Aorta (tissue), 5 donors: ENCODE data around the gene GOLGA6L10. TPM values are rescaled to one million over a fixed set of nuclear protein-coding genes. Genes with fewer than 3 reads are reported as not detected.
A peak's percentile ranks its signal among the peaks of the same experiment; 100 is the strongest.
"Not testable (repeated sequence)": the region's sequence is repeated elsewhere in the genome, so short reads cannot be mapped to it uniquely, and the experiment has no call there.

Experiments
- ATAC-seq: fragments of 200-7000 bp; cut with Tn5 transposase; one replicate; pipeline ENCODE4 v1.9.1; 2022; ENCODE audit warnings: moderate library complexity; ENCODE audit not compliant: low FRiP score
- DNase-seq, 2 donors: peaks; one replicate each; pipeline ENCODE4 v3.0.0-alpha.2; 2020
- H3K27ac ChIP-seq, 2 donors: one replicate each; pipeline ENCODE4 v1.5.1; 2013; ENCODE audit warnings: low read length in 2 of 2, mild to moderate bottlenecking in 2 of 2, moderate library complexity in 2 of 2, control low read depth in 1 of 2, inconsistent platforms in 1 of 2, low read depth in 1 of 2
- H3K27me3 ChIP-seq, 2 donors: one replicate each; pipeline ENCODE4 v1.6.1; 2013; ENCODE audit warnings: control low read depth in 1 of 2, low read length in 1 of 2, mild to moderate bottlenecking in 1 of 2, moderate library complexity in 1 of 2; ENCODE audit not compliant: insufficient read depth in 2 of 2, control insufficient read depth in 1 of 2
- H3K36me3 ChIP-seq, 2 donors: one replicate each; pipeline ENCODE4 v1.6.1; 2013; ENCODE audit warnings: control low read depth in 1 of 2, low read length in 1 of 2, mild to moderate bottlenecking in 1 of 2; ENCODE audit not compliant: insufficient read depth in 2 of 2, control insufficient read depth in 1 of 2
- H3K4me1 ChIP-seq, 2 donors: one replicate each; pipeline ENCODE4 v1.6.1; 2013; ENCODE audit warnings: low read length in 2 of 2, control low read depth in 1 of 2, mild to moderate bottlenecking in 1 of 2, moderate library complexity in 1 of 2; ENCODE audit not compliant: insufficient read depth in 2 of 2, control insufficient read depth in 1 of 2
- H3K4me3 ChIP-seq, 2 donors: one replicate each; pipeline ENCODE4 v1.5.1; 2013; ENCODE audit warnings: low read length in 2 of 2, control low read depth in 1 of 2, mild to moderate bottlenecking in 1 of 2
- H3K9me3 ChIP-seq: one replicate; pipeline ENCODE4 v1.6.1; 2013; ENCODE audit warnings: mild to moderate bottlenecking, low read length; ENCODE audit not compliant: control insufficient read depth
- WGBS, 2 donors: extraction: QIAGEN DNeasy Blood & Tissue Kit; methylation state at CpG; one replicate each; pipeline ENCODE4 v1.1.7; 2013; 5-methylcytosine and 5-hydroxymethylcytosine counted together
- intact Hi-C, 2 donors: fragments of 100-400 bp; cut with DNase I; formaldehyde crosslinking; loops; one replicate each; pipeline versions ENCODE4 v1.14.2 to v1.15.0; 2022
- polyA plus RNA-seq, 2 donors: library from polyadenylated mRNA; stranded (reverse); fragments of 200-250 nt; gene quantifications; one replicate each; pipeline ENCODE4 v1.2.3, GENCODE V29; 2013
- total RNA-seq, 2 donors: library from RNA; stranded (reverse); fragmentation: NEBNext Ultra II Directional; extraction: Animal tissue kit (Norgen Biotek cat#: 25700); gene quantifications; one replicate each; pipeline ENCODE4 v1.2.1, GENCODE V29; 2021
- donor health status: healthy with polysubstance abuse.
- donor health status: Bipolar disorder and iron deficiency.
- donor health status: DM: no; HTN: no; CAD: no.
- donor health status: DM: no; HTN: no; CAD: no.
- donor health status: DM: yes; HTN: yes; CAD: no.

GOLGA6L10 gene
- total and polyA plus RNA-seq, 4 donors: 0.23 to 2.8 (median 1.5) TPM

GRCh38 chr15:82317091-82317489, 32.2 kb downstream of the GOLGA6L10 start:
- ATAC-seq (no peak), DNase-seq (peak in 1 of 2 donors; percentile 66)
- 88 to 91% methylated on average over 12 of the region's 12 CpGs for WGBS, 2 donors
- no peaks in the 10 kb centered on the region for H3K27me3 ChIP-seq
- H3K9me3 ChIP-seq: no peaks in the 10 kb centered on the region
- intact Hi-C loops: no loop called here
- no peak overlapping the region for H3K4me3 ChIP-seq
- H3K4me1 ChIP-seq: no peaks in the 10 kb centered on the region
- H3K27ac ChIP-seq: no peak overlapping the region
- H3K36me3 ChIP-seq: no peaks in the 10 kb centered on the region

- intact Hi-C loops, H3K4me3 ChIP-seq, H3K27ac ChIP-seq, H3K4me1 ChIP-seq, H3K27me3 ChIP-seq, H3K36me3 ChIP-seq, ATAC-seq, H3K9me3 ChIP-seq: not testable (repeated sequence)
- DNase-seq: peak in 1 of 2 donors; percentile 58
- 93 to 95% methylated on average over 21 to 23 of the region's 23 CpGs for WGBS, 2 donors
These were observed 32.8 kb downstream of the GOLGA6L10 start for GRCh38 chr15:82316247-82317090.

DNA sequence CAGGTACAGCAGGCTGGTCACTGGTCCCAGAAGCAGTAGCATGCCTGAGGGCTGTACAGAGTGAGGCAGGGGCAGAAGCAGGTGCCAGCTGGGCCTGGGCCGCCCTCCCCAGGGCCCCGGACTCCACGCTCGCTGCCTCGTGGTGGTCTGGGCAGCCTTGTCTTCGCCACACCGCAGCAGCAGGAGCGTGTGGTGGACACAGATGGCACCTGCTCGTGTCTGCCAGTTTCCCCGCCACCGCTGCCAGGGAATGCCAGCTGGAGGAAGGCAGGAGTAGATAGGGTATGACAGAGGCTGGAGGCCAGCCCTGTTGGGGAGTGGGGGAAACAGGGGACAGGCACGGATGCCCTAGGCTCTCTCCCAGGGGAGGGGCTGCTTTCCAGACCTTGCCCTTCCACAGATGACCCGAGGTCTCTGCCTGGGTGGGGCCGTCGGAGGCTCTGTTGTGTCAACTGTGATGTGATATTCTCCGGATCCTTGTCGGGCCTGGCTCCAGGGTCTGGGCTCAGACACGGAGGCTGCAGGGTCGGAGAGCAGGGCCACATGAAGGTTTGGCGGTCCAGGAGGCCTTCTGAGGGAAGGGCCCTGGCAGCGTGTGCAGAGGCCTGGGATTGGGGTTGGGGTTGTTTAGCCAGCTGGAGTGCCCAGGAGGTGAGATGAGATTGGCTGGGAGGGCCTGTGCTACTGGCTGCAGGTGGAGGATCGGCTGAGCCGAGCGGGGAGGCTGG, 33.6 kb downstream of the GOLGA6L10 start:
- 87 to 89% methylated on average over 23 to 24 of the region's 24 CpGs for WGBS, 2 donors
- H3K9me3 ChIP-seq: no peaks in the 10 kb centered on the region
- no peaks in the 10 kb centered on the region for H3K27me3 ChIP-seq
- H3K27ac ChIP-seq: no peak overlapping the region
- no peak overlapping the region for H3K4me3 ChIP-seq
- H3K4me1 ChIP-seq: no peaks in the 10 kb centered on the region
- no peaks in the 10 kb centered on the region for H3K36me3 ChIP-seq
- no peak for ATAC-seq
- intact Hi-C loops: no loop called here
- DNase-seq: peak in 1 of 2 donors; percentile 70

DNA sequence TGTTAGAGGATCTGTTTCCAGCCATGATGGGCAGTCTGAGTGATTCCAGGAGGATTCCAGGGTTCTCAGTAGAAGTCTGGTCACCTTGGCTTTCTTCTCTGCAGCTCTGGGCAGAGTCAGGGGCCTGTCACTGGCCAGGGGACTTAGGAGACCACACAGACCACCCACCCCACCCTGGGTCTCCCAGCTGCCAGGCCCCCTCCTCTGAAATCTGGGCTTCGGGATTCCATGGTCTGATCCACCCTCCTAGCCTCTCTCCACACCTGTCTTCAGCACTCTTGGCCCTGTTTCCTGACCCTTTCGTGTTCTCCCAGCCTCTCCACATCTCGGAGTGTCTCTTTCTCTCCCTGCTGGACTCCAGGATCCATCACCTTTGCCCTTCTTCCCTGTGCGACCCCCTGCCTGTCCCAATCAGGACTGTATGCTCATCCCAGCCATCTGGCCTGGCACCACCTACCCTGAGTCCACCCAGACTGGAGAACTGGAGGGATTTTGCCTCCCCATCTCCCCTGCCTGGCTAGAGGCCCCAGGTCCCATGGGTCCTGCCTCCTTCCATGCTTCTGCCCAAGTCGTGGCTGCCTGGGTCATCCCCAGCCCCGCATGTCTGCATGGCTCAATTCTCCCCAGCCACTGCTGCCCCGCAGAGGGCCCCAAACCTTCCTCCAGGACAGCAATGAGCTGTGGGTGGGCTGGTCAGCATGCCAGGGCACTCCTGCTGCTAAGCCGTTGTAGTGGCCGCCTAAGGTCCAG, 34.3 kb downstream of the GOLGA6L10 start:
- H3K4me3 ChIP-seq: no peak overlapping the region
- no peaks in the 10 kb centered on the region for H3K27me3 ChIP-seq
- peak in 1 of 2 donors; percentile 34 for DNase-seq
- no peak for ATAC-seq
- H3K27ac ChIP-seq: no peak overlapping the region
- H3K4me1 ChIP-seq: no peaks in the 10 kb centered on the region
- H3K9me3 ChIP-seq: no peaks in the 10 kb centered on the region
- WGBS, 2 donors: 82 to 87% methylated on average over 9 of the region's 9 CpGs
- H3K36me3 ChIP-seq: no peaks in the 10 kb centered on the region
- intact Hi-C loops: no loop called here

DNA sequence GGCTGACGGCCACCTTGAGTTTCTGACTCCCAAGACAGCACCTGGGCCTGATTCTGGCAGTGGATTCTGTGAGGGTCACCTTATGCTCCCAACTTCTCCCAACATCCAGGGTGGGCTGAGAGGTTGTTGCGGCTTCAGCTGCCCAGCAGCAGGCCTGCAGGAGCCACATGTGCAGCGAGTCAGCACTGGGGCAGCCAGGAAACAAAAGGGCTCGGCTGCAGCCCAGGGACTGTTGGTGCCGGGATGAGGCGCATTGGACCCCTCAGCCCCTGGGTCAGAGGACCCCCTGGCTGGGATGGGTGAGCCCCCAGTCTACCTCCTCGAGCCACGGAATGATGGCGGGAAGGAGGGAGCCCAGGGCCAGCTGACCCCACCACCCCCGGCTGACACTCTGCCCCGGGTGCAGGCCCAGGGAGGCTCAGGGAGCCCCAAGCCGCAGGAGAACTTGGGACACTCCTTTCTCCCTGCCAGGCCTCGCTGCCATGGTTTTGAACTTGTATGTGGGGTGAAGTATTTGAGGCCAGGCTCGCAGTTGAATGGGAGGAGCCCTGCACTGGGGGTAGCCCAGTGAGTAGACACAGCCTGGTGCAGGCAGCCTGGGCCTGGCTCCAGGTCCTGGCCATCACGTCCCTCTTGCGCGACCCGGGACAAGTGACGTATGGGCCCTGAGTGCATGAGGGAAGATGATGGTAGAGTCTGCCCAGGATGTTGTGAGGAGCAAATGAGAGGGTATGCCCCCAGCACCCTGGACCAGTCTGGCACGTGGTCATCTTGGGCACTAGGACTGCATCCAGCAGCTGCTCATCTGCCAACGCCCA, 35.1 kb downstream of the GOLGA6L10 start:
- ATAC-seq: not testable (repeated sequence)
- DNase-seq: peak in 1 of 2 donors; percentile 46

GRCh38 chr15:82313446-82313845, 35.8 kb downstream of the GOLGA6L10 start:
- no peak overlapping the region for H3K27ac ChIP-seq
- H3K4me1 ChIP-seq: no peaks in the 10 kb centered on the region
- H3K4me3 ChIP-seq: no peak overlapping the region
- ATAC-seq (no peak), DNase-seq (no peak)
- H3K27me3 ChIP-seq: no peaks in the 10 kb centered on the region
- intact Hi-C loops: no loop called here
- H3K9me3 ChIP-seq: no peaks in the 10 kb centered on the region
- H3K36me3 ChIP-seq: no peaks in the 10 kb centered on the region
- 95 to 98% methylated on average over 2 of the region's 2 CpGs for WGBS, 2 donors

More for the DNA sequence above, 35.1 kb downstream of the GOLGA6L10 start:
- H3K27ac ChIP-seq, H3K9me3 ChIP-seq, H3K4me1 ChIP-seq, intact Hi-C loops, H3K36me3 ChIP-seq, H3K4me3 ChIP-seq, H3K27me3 ChIP-seq: not testable (repeated sequence)
- 88 to 92% methylated on average over 21 of the region's 21 CpGs for WGBS, 2 donors

GRCh38 chr15:82312586-82313349, 36.5 kb downstream of the GOLGA6L10 start:
- no peak overlapping the region for H3K27ac ChIP-seq
- intact Hi-C loops: no loop called here
- ATAC-seq (no peak), DNase-seq (peak in 1 of 2 donors; percentile 38)
- H3K4me1 ChIP-seq: no peaks in the 10 kb centered on the region
- WGBS, 2 donors: 71% methylated on average over 8 of the region's 8 CpGs
- no peaks in the 10 kb centered on the region for H3K27me3 ChIP-seq
- no peak overlapping the region for H3K4me3 ChIP-seq
- no peaks in the 10 kb centered on the region for H3K36me3 ChIP-seq
- no peaks in the 10 kb centered on the region for H3K9me3 ChIP-seq
